ENCODE data around the gene PTPRE. TPM values are rescaled to one million over a fixed set of nuclear protein-coding genes. Genes with fewer than 3 reads are reported as not detected.

PTPRE gene
- total RNA-seq, 1 experiment from 2014 or later: 12.3 TPM

DNA sequence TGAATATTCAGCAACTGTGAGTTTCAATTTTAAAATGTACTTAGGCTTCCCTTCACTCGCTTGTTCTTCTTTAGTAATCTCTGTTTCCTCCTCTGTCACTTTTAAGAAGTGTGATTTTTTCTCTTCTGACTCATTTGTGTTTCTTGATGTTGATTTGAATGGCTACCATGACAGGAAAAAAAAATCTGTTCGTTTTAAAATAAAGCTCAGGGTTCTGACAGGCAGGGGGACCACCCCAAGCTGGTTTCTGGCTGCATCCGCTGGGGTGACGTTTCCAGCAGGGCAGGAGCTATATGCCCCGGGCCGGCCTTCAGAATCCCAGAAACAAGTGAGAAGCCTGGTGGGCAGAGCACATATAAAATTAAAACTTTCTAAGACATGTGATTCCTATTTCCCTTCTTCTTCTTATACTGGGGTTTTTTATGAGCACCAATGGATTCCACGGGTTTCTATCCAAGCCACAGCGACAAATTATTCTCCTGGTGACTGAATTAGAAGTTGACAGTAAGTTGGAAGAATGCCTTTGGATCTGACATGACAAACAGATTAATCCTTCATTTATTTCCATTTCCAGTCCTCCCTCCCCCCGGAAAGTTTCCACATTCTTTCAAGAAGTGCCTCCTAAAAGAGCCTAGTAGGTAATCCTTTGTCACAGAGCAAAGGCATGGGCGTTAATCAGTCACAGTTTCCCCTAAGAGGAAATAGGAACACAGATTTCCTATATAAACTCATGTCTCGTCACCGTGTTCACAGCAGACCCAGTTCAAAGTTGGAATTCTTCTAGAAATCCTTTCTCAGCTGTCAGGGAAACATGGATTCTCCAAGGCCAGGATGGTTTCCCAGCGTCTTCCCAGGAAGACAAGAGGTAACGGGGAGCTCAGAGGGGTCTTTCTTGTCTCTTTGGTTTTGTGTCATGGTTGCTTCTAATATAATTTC is 79.9 kb downstream of the PTPRE start:
- H3K4me3 ChIP-seq (replicated peaks in 1 of 2; ENCODE audit: low read depth in 1 of 2, low read length in 2 of 2): no peak overlapping the region
- no peak overlapping the region for H3K4me2 ChIP-seq (ENCODE audit: low read length)
- intact Hi-C loops (cut with micrococcal nuclease): no loop called here
- H2AFZ ChIP-seq (ENCODE audit: low read depth, low read length, poor library complexity, severe bottlenecking): no peak overlapping the region
- no peaks in the 10 kb centered on the region; the same call in 1 of the 2 replicates for H3K9me2 ChIP-seq (ENCODE audit: insufficient read depth)
- H3K27ac ChIP-seq (ENCODE audit: low read depth, low read length): no peak overlapping the region
- CTCF ChIA-PET: no interaction called here
- POLR2A ChIA-PET: no interaction called here
- peaks cover 31 to 44% of the 10 kb centered on the region in 2 experiments for H3K4me1 ChIP-seq (ENCODE audit: control insufficient read depth in 1 of 2, insufficient read depth in 2 of 2, low read length in 2 of 2)
- no peak for ATAC-seq
- RAD21 ChIA-PET (ENCODE audit: low non-redundant PET in 1 of 2, low total read pairs in 2 of 2, uncharacterized antibody in 2 of 2, unreplicated experiment in 2 of 2): no interaction called here
- H3K36me3 ChIP-seq (ENCODE audit: control insufficient read depth in 1 of 2, insufficient read depth in 2 of 2, low read length in 2 of 2): no peaks in the 10 kb centered on the region
- no peaks in the 10 kb centered on the region for H3K79me2 ChIP-seq (ENCODE audit: insufficient read depth, low read length)
- no peak overlapping the region for H3K9ac ChIP-seq (ENCODE audit: low read length)
- no peaks in the 10 kb centered on the region for H3K27me3 ChIP-seq (ENCODE audit: insufficient read depth, low read length)
- TF ChIP-seq CEBPB (IDR thresholded peaks at IDR 0.05; ENCODE audit: low read depth) (no peak), EZH2phosphoT487 (IDR thresholded peaks at IDR 0.05; ENCODE audit: borderline replicate concordance) (no peak), SRF (IDR thresholded peaks at IDR 0.05; ENCODE audit: low read depth) (no peak), ELF1 (IDR thresholded peaks at IDR 0.05; ENCODE audit: borderline replicate concordance, low read depth) (no peak), ZNF274 (IDR thresholded peaks at IDR 0.05; ENCODE audit: low read depth, low read length) (no peak), SP1 (IDR thresholded peaks at IDR 0.05; ENCODE audit: low read depth) (no peak), POLR2A (IDR thresholded peaks at IDR 0.05; ENCODE audit: borderline replicate concordance, extremely low read depth, insufficient read depth, insufficient read length) (no peak), EGR1 (IDR thresholded peaks at IDR 0.05; ENCODE audit: low read depth) (no peak)
- H3K9me3 ChIP-seq (ENCODE audit: control insufficient read depth in 1 of 2, insufficient read depth in 1 of 2, low read depth in 1 of 2, low read length in 2 of 2): no peaks in the 10 kb centered on the region
- no peak for DNase-seq (ENCODE audit: low read depth, low spot score)
- BruUV-seq (replicated peaks): no TSS peak
- no peaks in the 10 kb centered on the region for H4K20me1 ChIP-seq (ENCODE audit: insufficient read depth)

DNA sequence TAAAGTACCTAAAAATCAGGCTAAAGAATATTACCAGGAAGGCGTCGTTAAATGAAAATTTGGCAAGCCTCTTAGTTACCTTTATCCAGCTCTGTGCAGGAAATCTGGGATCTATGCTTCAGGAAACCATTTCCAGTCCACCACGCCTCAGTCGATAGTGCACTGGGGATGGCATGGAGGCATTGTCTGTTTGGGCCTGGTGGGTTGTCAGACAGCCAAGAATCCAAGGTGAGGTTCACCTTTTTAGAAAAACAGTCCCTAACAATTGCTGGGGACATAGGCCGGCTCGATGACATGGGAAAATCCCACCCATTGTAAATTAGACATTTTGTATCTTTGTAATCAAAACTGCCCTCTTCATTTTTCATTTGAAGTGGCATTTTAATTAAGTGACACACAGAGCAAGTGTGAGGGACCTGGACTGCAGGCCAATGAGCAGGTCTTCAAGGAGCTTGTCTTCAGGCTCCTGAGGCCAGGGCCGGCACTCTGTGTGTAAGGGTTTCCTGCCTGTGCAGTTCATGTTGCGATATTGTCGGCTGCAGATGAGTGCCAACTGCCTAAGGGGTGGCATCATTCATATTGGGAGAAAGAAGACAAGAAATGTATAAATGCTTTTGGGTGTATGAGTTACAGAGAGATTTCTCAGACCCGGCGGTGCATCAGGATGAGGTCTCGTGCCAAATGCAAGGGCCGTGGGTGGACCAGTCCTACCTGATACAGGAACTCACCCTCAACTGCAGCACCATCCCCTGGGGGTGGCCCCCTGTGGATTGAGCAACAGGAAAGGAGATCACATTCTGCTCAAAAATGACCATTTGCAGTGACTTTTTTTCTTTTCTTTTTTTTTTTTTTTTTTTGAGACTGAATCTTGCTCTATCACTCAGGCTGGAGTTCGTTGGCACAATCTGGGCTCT is 80.8 kb downstream of the PTPRE start:
- CTCF ChIA-PET: no interaction called here
- RAD21 ChIA-PET (ENCODE audit: low non-redundant PET in 1 of 2, low total read pairs in 2 of 2, uncharacterized antibody in 2 of 2, unreplicated experiment in 2 of 2): no interaction called here
- Histone ChIP-seq H3K9me3 (ENCODE audit: control insufficient read depth in 1 of 2, insufficient read depth in 1 of 2, low read depth in 1 of 2, low read length in 2 of 2) (no peaks in the 10 kb centered on the region), H3K79me2 (ENCODE audit: insufficient read depth, low read length) (no peaks in the 10 kb centered on the region), H3K27me3 (ENCODE audit: insufficient read depth, low read length) (no peaks in the 10 kb centered on the region), H3K4me1 (ENCODE audit: control insufficient read depth in 1 of 2, insufficient read depth in 2 of 2, low read length in 2 of 2) (peaks cover 36 to 48% of the 10 kb centered on the region in 2 experiments), H2AFZ (ENCODE audit: low read depth, low read length, poor library complexity, severe bottlenecking) (no peak overlapping the region), H3K9ac (ENCODE audit: low read length) (no peak overlapping the region), H3K27ac (ENCODE audit: low read depth, low read length) (no peak overlapping the region), H3K36me3 (ENCODE audit: control insufficient read depth in 1 of 2, insufficient read depth in 2 of 2, low read length in 2 of 2) (no peaks in the 10 kb centered on the region), H3K4me2 (ENCODE audit: low read length) (no peak overlapping the region), H3K4me3 (replicated peaks in 1 of 2; ENCODE audit: low read depth in 1 of 2, low read length in 2 of 2) (no peak overlapping the region), H3K9me2 (ENCODE audit: insufficient read depth) (no peaks in the 10 kb centered on the region; the same call in 1 of the 2 replicates), H4K20me1 (ENCODE audit: insufficient read depth) (no peaks in the 10 kb centered on the region)
- intact Hi-C loops (cut with micrococcal nuclease): no loop called here
- POLR2A ChIA-PET: no interaction called here
- no TSS peak for BruUV-seq (replicated peaks)
- DNase-seq (ENCODE audit: low read depth, low spot score) (no peak), ATAC-seq (no peak)
- TF ChIP-seq JUND (IDR thresholded peaks at IDR 0.05): no peak
- TF ChIP-seq, protein P1, sequence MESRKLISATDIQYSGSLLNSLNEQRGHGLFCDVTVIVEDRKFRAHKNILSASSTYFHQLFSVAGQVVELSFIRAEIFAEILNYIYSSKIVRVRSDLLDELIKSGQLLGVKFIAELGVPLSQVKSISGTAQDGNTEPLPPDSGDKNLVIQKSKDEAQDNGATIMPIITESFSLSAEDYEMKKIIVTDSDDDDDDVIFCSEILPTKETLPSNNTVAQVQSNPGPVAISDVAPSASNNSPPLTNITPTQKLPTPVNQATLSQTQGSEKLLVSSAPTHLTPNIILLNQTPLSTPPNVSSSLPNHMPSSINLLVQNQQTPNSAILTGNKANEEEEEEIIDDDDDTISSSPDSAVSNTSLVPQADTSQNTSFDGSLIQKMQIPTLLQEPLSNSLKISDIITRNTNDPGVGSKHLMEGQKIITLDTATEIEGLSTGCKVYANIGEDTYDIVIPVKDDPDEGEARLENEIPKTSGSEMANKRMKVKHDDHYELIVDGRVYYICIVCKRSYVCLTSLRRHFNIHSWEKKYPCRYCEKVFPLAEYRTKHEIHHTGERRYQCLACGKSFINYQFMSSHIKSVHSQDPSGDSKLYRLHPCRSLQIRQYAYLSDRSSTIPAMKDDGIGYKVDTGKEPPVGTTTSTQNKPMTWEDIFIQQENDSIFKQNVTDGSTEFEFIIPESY (IDR thresholded peaks at IDR 0.05; ENCODE audit: extremely low read depth, insufficient replicate concordance, low read length): no peak
- no peak for TF ChIP-seq ZFX (IDR thresholded peaks at IDR 0.05)
- TF ChIP-seq CBX3 (IDR thresholded peaks at IDR 0.05; ENCODE audit: low read depth): no peak

Data from HCT116 (cell line).